A673 (cell line): ENCODE data around the gene ADAD2.

ENCODE experiments used
- EZH2 ChIP-seq: fragments of 200-600 bp; sonication (generic); IDR thresholded peaks from 2 replicates; pipeline ENCODE4 v1.6.1; 2017; ENCODE audit warnings: borderline replicate concordance, low read depth, mild to moderate bottlenecking, mixed read lengths, antibody characterized with exemption, low read length; ENCODE audit not compliant: poor library complexity, severe bottlenecking
- TF ChIP-seq, protein P1 (sequence below): fragments of 300-800, 200-600 bp; sonication (generic); conservative IDR thresholded peaks from 2 replicates; pipeline ENCODE4 v1.5.1; 2017; ENCODE audit warnings: low read depth, mild to moderate bottlenecking, antibody characterized with exemption, low read length, moderate library complexity, mixed read lengths

- TF ChIP-seq, protein P1, sequence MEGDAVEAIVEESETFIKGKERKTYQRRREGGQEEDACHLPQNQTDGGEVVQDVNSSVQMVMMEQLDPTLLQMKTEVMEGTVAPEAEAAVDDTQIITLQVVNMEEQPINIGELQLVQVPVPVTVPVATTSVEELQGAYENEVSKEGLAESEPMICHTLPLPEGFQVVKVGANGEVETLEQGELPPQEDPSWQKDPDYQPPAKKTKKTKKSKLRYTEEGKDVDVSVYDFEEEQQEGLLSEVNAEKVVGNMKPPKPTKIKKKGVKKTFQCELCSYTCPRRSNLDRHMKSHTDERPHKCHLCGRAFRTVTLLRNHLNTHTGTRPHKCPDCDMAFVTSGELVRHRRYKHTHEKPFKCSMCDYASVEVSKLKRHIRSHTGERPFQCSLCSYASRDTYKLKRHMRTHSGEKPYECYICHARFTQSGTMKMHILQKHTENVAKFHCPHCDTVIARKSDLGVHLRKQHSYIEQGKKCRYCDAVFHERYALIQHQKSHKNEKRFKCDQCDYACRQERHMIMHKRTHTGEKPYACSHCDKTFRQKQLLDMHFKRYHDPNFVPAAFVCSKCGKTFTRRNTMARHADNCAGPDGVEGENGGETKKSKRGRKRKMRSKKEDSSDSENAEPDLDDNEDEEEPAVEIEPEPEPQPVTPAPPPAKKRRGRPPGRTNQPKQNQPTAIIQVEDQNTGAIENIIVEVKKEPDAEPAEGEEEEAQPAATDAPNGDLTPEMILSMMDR, result no peak
- TF ChIP-seq EZH2, result no peak
Observed at GRCh38 chr16:84178146-84178765, 12.7 kb upstream of the ADAD2 start.
